T-helper 2 cell treated with Interferon-gamma antibody and Interleukin-4, amounts not matched to agents 5 μg/mL and 100 μg/mL, for 36 hours (primary cell): Measurements from ENCODE around the gene LHCGR.

Experiments
- DNase-seq: peaks from one replicate; pipeline ENCODE4 v3.0.0; 2021; ENCODE audit warnings: low spot score
- H3K27ac Mint-ChIP-seq: one replicate; pipeline ENCODE4 v1.8.0; 2021; ENCODE audit warnings: mild to moderate bottlenecking, mixed read lengths
- H3K27me3 Mint-ChIP-seq: one replicate; pipeline ENCODE4 v1.8.0; 2021; ENCODE audit warnings: low read depth, mixed read lengths
- H3K36me3 Mint-ChIP-seq: one replicate; pipeline ENCODE4 v1.8.0; 2021; ENCODE audit warnings: low read depth, mixed read lengths
- H3K4me1 Mint-ChIP-seq: one replicate; pipeline ENCODE4 v1.8.0; 2021; ENCODE audit warnings: low read depth, mixed read lengths
- H3K4me3 Mint-ChIP-seq: one replicate; pipeline ENCODE4 v1.8.0; 2022; ENCODE audit warnings: mild to moderate bottlenecking, moderate library complexity, mixed read lengths
- H3K9me3 Mint-ChIP-seq: one replicate; pipeline ENCODE4 v1.8.0; 2021; ENCODE audit warnings: mixed read lengths

LHCGR gene

DNA sequence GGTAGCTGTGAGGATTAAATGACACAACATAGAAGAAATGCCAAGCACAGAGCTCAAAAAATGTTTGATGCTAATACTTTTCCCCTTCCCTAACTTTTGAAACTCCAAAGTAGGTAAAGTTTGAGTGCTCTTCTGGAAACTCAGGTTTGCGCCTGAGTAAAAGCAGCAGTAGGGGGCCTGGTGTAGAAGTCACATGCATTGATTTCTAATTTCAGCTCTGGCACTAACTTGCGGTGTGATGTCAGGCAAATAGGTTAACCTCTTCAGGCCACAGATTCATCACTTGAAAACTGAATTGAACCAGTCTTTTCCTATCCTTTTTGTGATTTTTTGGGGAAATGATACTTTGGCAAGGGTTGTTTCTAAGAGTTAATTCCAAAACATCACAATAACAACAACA, 27.2 kb downstream of the LHCGR start:
- no peaks in the 10 kb centered on the region for H3K36me3 Mint-ChIP-seq
- H3K9me3 Mint-ChIP-seq = no peaks in the 10 kb centered on the region
- no peak overlapping the region for H3K4me3 Mint-ChIP-seq
- H3K27ac Mint-ChIP-seq = no peak overlapping the region
- no peaks in the 10 kb centered on the region for H3K4me1 Mint-ChIP-seq
- H3K27me3 Mint-ChIP-seq = no peaks in the 10 kb centered on the region
- DNase-seq = no peak

DNA sequence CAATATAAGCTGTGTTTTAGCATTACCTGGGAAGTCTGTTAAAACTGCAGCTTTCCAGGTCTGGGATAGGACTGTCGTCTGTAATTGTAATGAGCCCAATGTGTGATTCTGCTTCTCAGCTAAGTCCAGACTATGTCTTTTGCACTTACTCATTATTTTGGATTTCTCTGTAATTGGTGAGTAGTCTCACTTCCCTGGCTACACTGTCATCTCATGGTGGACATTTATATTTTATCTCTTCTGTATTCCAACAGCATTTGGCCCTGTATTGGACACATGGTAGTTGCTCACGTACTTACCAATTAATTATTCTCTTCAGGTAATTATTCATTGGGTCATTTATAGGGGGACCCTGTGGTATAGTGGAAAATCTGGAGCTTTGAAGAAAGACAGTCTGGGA, 28.0 kb downstream of the LHCGR start:
- Mint-ChIP-seq H3K4me1 (no peaks in the 10 kb centered on the region), H3K27ac (no peak overlapping the region), H3K27me3 (no peaks in the 10 kb centered on the region)

DNA sequence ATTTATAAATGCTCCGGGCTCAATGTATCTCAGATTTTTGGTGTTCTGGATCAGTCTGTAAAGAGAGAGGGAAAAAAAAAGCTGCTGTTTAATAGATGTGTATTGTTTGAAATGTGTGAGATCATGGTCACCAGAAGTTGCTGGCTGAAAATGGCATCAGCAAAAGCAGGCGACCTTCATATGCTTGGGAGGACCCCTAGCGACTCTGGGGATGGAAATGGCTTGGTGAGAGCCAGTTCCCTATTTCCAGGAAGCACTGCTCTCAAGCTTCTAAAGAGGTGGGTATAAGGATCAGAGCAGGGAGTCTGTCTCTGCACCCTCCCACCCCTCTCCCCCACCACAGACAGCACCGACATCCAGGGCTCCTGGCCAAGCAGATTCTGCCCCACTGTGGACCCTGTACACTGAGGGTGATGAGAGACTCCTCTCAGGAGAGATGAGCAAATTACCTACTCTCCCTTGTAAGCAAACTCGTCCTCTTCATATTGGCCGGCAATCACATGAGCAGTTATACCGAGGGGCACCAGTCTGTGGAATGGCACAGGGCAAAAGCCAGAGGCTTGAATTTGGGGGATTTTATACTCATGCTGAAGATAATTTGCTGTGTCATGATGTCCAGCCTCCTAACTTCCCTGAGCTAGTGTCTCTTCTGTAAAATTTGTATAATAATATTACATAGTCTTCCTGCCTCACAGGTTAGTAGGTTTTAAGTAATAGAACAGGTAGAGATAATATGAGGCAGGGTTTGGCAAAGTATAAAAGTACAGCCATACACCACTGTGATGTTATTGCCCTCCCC, 29.6 kb downstream of the LHCGR start:
- no peaks in the 10 kb centered on the region for H3K36me3 Mint-ChIP-seq
- H3K4me1 Mint-ChIP-seq = no peaks in the 10 kb centered on the region
- no peak overlapping the region for H3K27ac Mint-ChIP-seq
- no peaks in the 10 kb centered on the region for H3K27me3 Mint-ChIP-seq
- DNase-seq = no peak
- H3K4me3 Mint-ChIP-seq = no peak overlapping the region
- H3K9me3 Mint-ChIP-seq = no peaks in the 10 kb centered on the region

More for the DNA sequence above, 28.0 kb downstream of the LHCGR start:
- H3K4me3 Mint-ChIP-seq = no peak overlapping the region
- no peak for DNase-seq
- no peaks in the 10 kb centered on the region for H3K36me3 Mint-ChIP-seq
- H3K9me3 Mint-ChIP-seq = no peaks in the 10 kb centered on the region

DNA sequence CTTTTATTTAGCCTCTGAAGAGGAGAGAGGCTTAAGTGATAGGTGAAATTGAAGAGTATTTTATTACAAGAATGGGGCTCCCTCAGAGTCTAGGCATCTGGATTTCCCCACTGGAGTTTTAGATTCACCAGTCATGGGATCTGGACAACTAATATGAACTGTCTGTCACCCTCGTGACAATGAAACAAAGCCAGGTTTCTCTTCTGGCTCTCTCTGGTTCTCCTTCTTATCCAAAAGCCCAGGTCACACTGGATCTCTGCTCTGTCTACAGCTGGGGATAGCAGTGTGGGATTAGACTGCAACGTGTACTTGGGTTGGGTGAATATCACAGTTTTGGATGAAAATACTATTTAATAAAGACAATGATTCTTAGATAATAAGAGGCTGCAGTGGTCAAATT, 31.2 kb downstream of the LHCGR start:
- no peak overlapping the region for H3K27ac Mint-ChIP-seq
- no peaks in the 10 kb centered on the region for H3K27me3 Mint-ChIP-seq

DNA sequence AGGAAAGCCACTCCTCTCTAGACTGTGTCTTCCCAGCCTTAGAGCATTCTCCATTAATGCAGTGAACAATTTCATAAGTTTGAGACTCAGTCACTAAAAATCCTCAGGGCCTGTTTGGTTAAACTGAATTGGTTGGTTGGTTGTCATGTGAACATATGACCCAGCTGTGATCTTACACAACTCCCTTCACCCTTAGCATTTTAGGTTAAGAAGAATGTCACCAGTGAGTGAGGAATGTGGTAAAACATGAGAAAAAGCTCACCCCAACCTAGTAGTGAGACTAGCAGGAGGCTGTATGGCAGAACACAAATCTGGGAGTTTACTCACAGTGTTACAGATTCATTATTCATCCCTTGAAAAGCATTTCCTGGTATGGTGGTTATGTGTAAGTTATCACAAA, 32.4 kb downstream of the LHCGR start:
- H3K4me1 Mint-ChIP-seq = no peaks in the 10 kb centered on the region

More for the DNA sequence above, 31.2 kb downstream of the LHCGR start:
- no peaks in the 10 kb centered on the region for H3K9me3 Mint-ChIP-seq
- H3K36me3 Mint-ChIP-seq = no peaks in the 10 kb centered on the region
- no peaks in the 10 kb centered on the region for H3K4me1 Mint-ChIP-seq
- no peak overlapping the region for H3K4me3 Mint-ChIP-seq
- no peak for DNase-seq

DNA sequence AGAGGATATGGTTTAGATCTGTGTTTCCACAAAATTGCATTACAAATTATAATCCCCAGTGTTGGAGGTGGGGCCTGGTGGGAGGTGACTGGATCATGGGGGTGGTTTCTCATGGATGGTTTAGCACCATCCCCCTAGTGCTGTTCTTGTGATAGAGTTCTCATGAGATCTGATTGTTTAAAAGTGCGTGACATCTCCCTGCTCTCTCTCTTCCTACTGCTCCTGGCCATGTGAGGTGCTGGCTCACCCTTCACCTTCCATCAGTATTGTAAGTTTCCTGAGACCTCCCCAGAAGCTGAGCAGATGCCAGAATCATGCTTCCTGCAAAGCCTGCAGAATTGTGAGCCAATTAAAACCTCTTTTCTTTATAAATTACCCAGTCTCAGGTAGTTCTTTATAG, 33.1 kb downstream of the LHCGR start:
- H3K9me3 Mint-ChIP-seq = no peaks in the 10 kb centered on the region
- H3K4me1 Mint-ChIP-seq = no peaks in the 10 kb centered on the region

More for the DNA sequence above, 32.4 kb downstream of the LHCGR start:
- Mint-ChIP-seq H3K4me3 (no peak overlapping the region), H3K9me3 (no peaks in the 10 kb centered on the region), H3K27me3 (no peaks in the 10 kb centered on the region), H3K27ac (no peak overlapping the region), H3K36me3 (no peaks in the 10 kb centered on the region)
- no peak for DNase-seq

DNA sequence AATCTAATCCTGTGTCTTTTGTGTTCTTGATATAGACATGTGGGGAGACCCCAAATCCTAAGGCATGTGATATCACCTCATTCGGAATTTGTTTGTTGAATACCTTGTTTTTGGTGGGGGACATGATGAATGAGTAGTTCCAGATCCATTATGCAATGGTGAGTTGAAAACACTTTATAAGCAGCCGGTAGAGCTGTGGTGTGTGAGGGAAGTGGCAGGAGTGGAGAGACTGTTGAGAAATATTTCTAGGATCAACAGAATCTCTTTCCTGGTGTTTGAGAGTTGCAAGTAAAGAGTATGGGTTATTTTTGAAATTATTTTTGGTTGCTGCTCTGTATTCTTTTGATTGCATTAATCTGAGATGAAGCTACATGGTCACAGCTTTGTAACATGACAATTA, 34.4 kb downstream of the LHCGR start:
- Mint-ChIP-seq H3K4me3 (no peak overlapping the region), H3K27me3 (peaks cover 3% of the 10 kb centered on the region), H3K36me3 (no peaks in the 10 kb centered on the region), H3K27ac (no peak overlapping the region), H3K9me3 (no peaks in the 10 kb centered on the region), H3K4me1 (no peaks in the 10 kb centered on the region)
- no peak for DNase-seq

More for the DNA sequence above, 33.1 kb downstream of the LHCGR start:
- Mint-ChIP-seq H3K27ac (no peak overlapping the region), H3K36me3 (no peaks in the 10 kb centered on the region), H3K27me3 (no peaks in the 10 kb centered on the region), H3K4me3 (no peak overlapping the region)
- DNase-seq = no peak

DNA sequence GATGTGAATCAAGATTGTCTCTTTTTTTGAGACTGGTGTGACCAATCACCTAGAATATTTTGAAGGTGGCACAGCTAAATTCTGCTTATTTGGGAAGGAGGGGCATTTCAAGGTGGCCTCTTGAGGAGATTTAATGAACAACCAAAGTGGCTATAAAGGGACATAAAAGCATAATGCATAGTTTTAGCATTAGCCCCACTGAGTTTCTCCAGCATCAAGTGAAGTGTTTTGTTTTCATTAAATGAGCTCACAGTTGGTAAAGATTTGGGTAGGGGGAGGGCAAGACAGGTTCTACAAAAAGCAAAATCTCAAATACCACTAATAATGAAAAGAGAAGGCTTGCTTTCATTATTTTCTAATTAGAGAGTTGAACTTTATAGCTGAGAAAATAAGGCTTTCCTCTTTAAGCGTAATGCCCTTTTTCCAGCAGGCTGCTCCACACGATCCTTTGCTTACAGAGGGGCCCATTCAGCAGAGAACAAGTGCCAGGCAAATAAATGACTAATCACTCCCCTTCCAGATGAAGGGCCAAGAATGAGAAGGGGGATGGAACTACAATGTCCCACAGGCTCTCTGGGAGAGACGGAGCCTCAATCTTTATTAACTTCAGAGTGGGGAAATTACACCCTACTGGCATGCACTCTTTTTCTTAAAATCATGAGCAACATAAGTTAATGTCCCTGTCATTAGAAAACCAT, 35.9 kb downstream of the LHCGR start:
- H3K27me3 Mint-ChIP-seq = peaks cover 3% of the 10 kb centered on the region
- H3K27ac Mint-ChIP-seq = no peak overlapping the region
- no peaks in the 10 kb centered on the region for H3K4me1 Mint-ChIP-seq
- no peaks in the 10 kb centered on the region for H3K36me3 Mint-ChIP-seq
- no peaks in the 10 kb centered on the region for H3K9me3 Mint-ChIP-seq
- H3K4me3 Mint-ChIP-seq = no peak overlapping the region
- no peak for DNase-seq

DNA sequence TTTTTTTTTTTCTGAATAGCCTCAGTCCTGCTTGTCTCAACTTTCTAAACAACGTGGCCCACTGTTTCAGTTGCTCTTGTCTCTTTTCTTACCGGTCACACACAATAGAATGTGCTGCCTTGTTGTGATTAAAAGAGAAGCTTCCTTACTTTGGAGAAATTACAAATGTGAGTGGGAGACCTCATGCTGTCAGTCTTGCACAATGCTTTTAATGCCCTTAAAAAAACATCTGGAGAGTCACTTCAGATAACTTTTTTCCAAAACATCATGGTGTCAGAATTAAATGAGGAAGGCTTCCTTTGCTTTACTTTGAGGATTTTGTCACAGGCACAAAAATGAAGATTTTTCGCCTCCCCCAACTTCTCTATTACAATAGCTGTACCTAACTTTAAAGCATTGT, 37.7 kb downstream of the LHCGR start:
- H3K4me1 Mint-ChIP-seq = no peaks in the 10 kb centered on the region

DNA sequence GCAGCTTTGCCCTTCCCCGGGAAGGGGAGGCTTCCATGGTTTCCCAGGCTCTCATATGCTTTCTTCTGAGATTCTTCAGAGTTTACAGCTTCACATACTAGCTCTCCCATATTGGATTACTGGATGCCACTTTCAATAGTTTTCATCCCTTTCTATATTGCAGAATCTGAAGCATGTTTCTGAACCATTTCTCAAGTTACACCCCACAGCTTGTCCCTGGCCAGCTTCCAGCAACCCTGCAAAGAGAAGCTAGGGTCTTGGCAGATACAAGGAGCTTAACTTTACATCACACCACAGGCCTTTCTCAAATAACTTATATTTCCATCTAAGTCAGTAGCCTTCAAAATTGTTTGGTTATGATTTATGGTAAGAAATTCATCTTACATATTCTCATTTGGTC, 39.6 kb downstream of the LHCGR start:
- Mint-ChIP-seq H3K4me3 (no peak overlapping the region), H3K4me1 (no peaks in the 10 kb centered on the region), H3K36me3 (no peaks in the 10 kb centered on the region), H3K27ac (no peak overlapping the region), H3K9me3 (no peaks in the 10 kb centered on the region), H3K27me3 (peaks cover 3% of the 10 kb centered on the region)
- DNase-seq = no peak

More for the DNA sequence above, 37.7 kb downstream of the LHCGR start:
- no peaks in the 10 kb centered on the region for H3K36me3 Mint-ChIP-seq
- H3K27me3 Mint-ChIP-seq = peaks cover 3% of the 10 kb centered on the region
- no peak for DNase-seq
- no peak overlapping the region for H3K4me3 Mint-ChIP-seq
- no peaks in the 10 kb centered on the region for H3K9me3 Mint-ChIP-seq
- H3K27ac Mint-ChIP-seq = no peak overlapping the region

DNA sequence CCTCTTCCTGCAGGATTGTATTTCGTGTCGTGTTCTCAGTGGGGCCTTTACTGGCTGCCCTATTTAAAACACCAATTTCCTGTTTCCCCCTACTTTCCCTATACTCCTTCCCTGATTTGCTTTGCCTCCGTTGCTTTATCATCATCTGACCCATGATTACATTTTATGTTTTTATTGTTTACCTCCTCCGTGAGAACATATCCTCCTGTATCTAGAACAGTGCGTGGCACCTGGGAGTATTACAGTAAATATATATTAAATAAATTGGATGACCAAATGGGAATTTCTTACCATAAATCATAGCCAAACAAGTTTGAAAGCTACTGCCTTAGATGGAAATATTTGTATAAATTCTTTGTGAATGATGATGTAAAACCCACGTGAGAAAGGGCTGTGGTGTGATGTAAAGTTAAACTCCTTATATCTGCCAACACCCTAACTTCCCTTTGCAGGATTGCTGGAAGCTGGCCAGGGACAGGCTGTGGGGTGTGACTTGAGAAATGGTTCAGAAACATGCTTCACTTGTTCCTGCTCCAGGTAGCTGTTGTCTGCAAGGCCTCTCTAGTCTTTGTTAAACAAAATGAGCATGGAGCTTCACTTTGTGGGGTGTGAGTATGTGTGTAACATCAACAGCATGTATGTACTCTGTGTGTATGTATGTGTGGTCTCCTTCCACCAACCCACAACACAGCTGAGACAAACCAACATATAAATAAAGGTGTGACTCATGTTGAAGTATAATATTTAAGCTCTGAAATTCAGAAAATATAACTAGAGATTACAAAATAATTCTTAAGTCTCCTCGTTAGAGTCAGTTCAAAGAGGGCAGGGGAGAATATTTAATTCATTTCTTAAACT, 40.3 kb downstream of the LHCGR start:
- Mint-ChIP-seq H3K9me3 (no peaks in the 10 kb centered on the region), H3K27me3 (peaks cover 3% of the 10 kb centered on the region), H3K27ac (no peak overlapping the region), H3K36me3 (no peaks in the 10 kb centered on the region), H3K4me1 (no peaks in the 10 kb centered on the region), H3K4me3 (no peak overlapping the region)
- DNase-seq = no peak

DNA sequence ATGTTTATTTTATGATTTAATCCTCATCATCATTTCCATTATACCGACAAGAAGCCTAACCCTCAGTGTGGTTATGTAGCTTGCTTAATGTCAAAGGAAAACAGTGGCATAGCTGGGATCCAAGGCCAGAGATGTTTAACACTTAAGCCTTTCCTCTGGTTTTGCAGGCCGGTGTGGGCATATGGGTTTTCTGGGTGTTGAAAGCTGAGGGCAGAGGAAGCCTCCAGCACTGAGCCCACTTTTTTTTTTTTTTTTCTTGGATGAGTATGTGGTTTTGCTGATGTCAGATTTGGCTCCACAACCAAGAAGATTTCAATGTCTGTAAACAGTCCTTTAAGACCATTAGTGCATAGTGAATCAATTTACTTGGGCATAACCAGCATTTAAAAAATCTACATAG, 41.3 kb downstream of the LHCGR start:
- Mint-ChIP-seq H3K27me3 (peaks cover 3% of the 10 kb centered on the region), H3K36me3 (no peaks in the 10 kb centered on the region)

DNA sequence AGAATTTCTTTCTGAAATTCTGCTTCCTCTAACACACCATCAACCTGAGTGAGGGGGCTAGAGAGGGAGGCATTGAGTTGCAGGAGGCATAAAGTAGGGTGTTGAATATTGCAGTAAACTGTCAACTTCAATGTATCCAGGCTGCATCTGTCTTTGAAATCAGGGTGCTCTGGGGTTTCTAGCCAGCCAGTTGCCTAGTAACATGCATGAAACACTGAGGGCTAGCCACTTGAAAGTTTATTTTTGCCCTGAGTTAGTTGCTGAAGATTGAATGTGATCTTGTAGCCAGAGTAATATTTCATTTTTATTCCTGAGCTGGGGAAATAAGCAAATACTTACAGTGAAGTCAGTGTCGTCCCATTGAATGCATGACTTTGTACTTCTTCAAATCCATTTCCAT, 41.9 kb downstream of the LHCGR start:
- Mint-ChIP-seq H3K27me3 (peaks cover 3% of the 10 kb centered on the region), H3K4me3 (no peak overlapping the region), H3K9me3 (no peaks in the 10 kb centered on the region), H3K4me1 (no peaks in the 10 kb centered on the region), H3K36me3 (no peaks in the 10 kb centered on the region), H3K27ac (no peak overlapping the region)
- no peak for DNase-seq

More for the DNA sequence above, 41.3 kb downstream of the LHCGR start:
- no peak overlapping the region for H3K27ac Mint-ChIP-seq
- H3K4me3 Mint-ChIP-seq = no peak overlapping the region
- no peak for DNase-seq
- H3K9me3 Mint-ChIP-seq = no peaks in the 10 kb centered on the region
- H3K4me1 Mint-ChIP-seq = no peaks in the 10 kb centered on the region

DNA sequence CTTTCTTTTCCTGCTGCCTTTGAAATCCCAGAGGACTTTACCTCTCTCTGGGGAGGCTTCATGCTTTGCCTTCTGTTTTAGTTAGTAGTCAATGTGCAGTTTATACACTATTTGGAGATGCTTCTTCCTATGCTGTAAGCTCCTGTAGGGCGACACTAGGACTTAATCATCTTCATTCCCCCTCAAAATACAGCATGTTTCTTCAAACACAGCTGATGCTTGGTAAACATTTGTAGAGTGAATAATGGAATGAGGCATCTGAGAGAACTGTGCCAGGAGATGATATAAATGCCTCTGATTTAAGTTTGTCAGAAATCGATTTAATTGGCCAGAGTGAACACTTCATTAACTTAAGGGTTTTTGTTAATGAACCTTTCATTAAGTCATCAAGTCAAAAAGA, 43.4 kb downstream of the LHCGR start:
- DNase-seq = no peak
- Mint-ChIP-seq H3K4me3 (no peak overlapping the region), H3K4me1 (no peaks in the 10 kb centered on the region), H3K27me3 (peaks cover 3% of the 10 kb centered on the region), H3K27ac (no peak overlapping the region), H3K36me3 (no peaks in the 10 kb centered on the region), H3K9me3 (no peaks in the 10 kb centered on the region)
